Trophoblast cell (in vitro differentiated cells and primary cell): ENCODE results near the gene AK4.

Source experiments
- DNase-seq, 2 donors: peaks; one replicate each; pipeline ENCODE4 v3.0.0-alpha.2; 2016
- H2AFZ ChIP-seq: 2 replicates; pipeline ENCODE4 v1.6.1; 2013; ENCODE audit warnings: low read length, moderate library complexity, mild to moderate bottlenecking; ENCODE audit not compliant: insufficient read depth, poor library complexity
- H2AK5ac ChIP-seq: 2 replicates; pipeline ENCODE4 v1.6.1; 2013; ENCODE audit warnings: mild to moderate bottlenecking, low read length
- H2BK120ac ChIP-seq: 2 replicates; pipeline ENCODE4 v1.6.1; 2013; ENCODE audit warnings: low read length, mild to moderate bottlenecking, moderate library complexity; ENCODE audit not compliant: insufficient read depth, poor library complexity
- H2BK12ac ChIP-seq: 2 replicates; pipeline ENCODE4 v1.6.1; 2013; ENCODE audit warnings: mild to moderate bottlenecking, low read length, moderate library complexity
- H2BK5ac ChIP-seq: 2 replicates; pipeline ENCODE4 v1.6.1; 2013; ENCODE audit warnings: low read length, low read depth, moderate library complexity, mild to moderate bottlenecking; ENCODE audit not compliant: poor library complexity
- H3K14ac ChIP-seq: 2 replicates; pipeline ENCODE4 v1.6.1; 2013; ENCODE audit warnings: mild to moderate bottlenecking, low read length
- H3K18ac ChIP-seq: 2 replicates; pipeline ENCODE4 v1.6.1; 2013; ENCODE audit warnings: mild to moderate bottlenecking, low read length
- H3K23ac ChIP-seq: 2 replicates; pipeline ENCODE4 v1.6.1; 2013; ENCODE audit warnings: low read length
- H3K27ac ChIP-seq: 2 replicates; pipeline ENCODE4 v1.5.1; 2013; ENCODE audit warnings: low read depth, mild to moderate bottlenecking, inconsistent platforms, low read length, moderate library complexity
- H3K27me3 ChIP-seq: 2 replicates; pipeline ENCODE4 v1.6.1; 2013; ENCODE audit warnings: inconsistent platforms, mild to moderate bottlenecking, low read length, moderate library complexity; ENCODE audit not compliant: insufficient read depth
- H3K36me3 ChIP-seq, 2 experiments: 1 replicate in 1 of 2; 2 replicates in 1 of 2; pipeline ENCODE4 v1.6.1; 2013; ENCODE audit warnings: low read length in 2 of 2, mild to moderate bottlenecking in 2 of 2, moderate library complexity in 1 of 2; ENCODE audit not compliant: insufficient read depth in 2 of 2, control insufficient read depth in 1 of 2
- H3K4ac ChIP-seq: 2 replicates; pipeline ENCODE4 v1.6.1; 2013; ENCODE audit warnings: low read depth, mild to moderate bottlenecking, low read length, moderate library complexity
- H3K4me1 ChIP-seq, 2 experiments: 1 replicate in 1 of 2; 2 replicates in 1 of 2; pipeline ENCODE4 v1.6.1; 2013; ENCODE audit warnings: low read length in 2 of 2, mild to moderate bottlenecking in 2 of 2, moderate library complexity in 1 of 2; ENCODE audit not compliant: insufficient read depth in 2 of 2, control insufficient read depth in 1 of 2
- H3K4me2 ChIP-seq: 2 replicates; pipeline ENCODE4 v1.6.1; 2013; ENCODE audit warnings: inconsistent platforms, mild to moderate bottlenecking, low read length, moderate library complexity
- H3K4me3 ChIP-seq: 2 replicates; pipeline ENCODE4 v1.5.1; 2013; ENCODE audit warnings: mild to moderate bottlenecking, low read depth, low read length, inconsistent platforms
- H3K79me1 ChIP-seq: one replicate; pipeline ENCODE4 v1.6.1; 2013; ENCODE audit warnings: low read length
- H3K79me2 ChIP-seq: 2 replicates; pipeline ENCODE4 v1.6.1; 2013; ENCODE audit warnings: low read length, mild to moderate bottlenecking; ENCODE audit not compliant: control insufficient read depth, insufficient read depth, poor library complexity
- H3K9ac ChIP-seq: 2 replicates; pipeline ENCODE4 v1.6.1; 2013; ENCODE audit warnings: mild to moderate bottlenecking, low read length
- H3K9me3 ChIP-seq: 2 replicates; pipeline ENCODE4 v1.6.1; 2013; ENCODE audit warnings: low read depth, mild to moderate bottlenecking, control low read depth, inconsistent platforms, low read length; ENCODE audit not compliant: insufficient read depth
- H4K12ac ChIP-seq: 2 replicates; pipeline ENCODE4 v1.6.1; 2013; ENCODE audit warnings: low read depth, mild to moderate bottlenecking, low read length, moderate library complexity
- H4K8ac ChIP-seq: 2 replicates; pipeline ENCODE4 v1.6.1; 2013; ENCODE audit warnings: low read depth, mild to moderate bottlenecking, low read length, moderate library complexity
- H4K91ac ChIP-seq: one replicate; pipeline ENCODE4 v1.6.1; 2013; ENCODE audit warnings: low read depth, mild to moderate bottlenecking, low read length, moderate library complexity
- WGBS: extraction: QIAGEN DNeasy Blood & Tissue Kit; methylation state at CpG from one replicate; pipeline ENCODE4 v1.1.7; 2013; ENCODE audit warnings: missing lambda C conversion rate; ENCODE audit not compliant: insufficient read length, insufficient coverage; ENCODE audit errors: extremely low coverage; 5-methylcytosine and 5-hydroxymethylcytosine counted together

Gene AK4

GRCh38 chr1:65146908-65147423, 1.0 kb upstream of the AK4 start:
- Histone ChIP-seq H3K9ac (no peak overlapping the region), H3K23ac (no peak overlapping the region), H4K8ac (no peak overlapping the region), H2AFZ (peak overlapping the region; percentile 26), H2BK120ac (no peak overlapping the region), H3K36me3 (no peaks in the 10 kb centered on the region), H3K4me3 (peak overlapping the region; percentile 71), H4K91ac (no peak overlapping the region), H2BK12ac (no peak overlapping the region), H3K27ac (no peak overlapping the region), H4K12ac (no peak overlapping the region), H3K4ac (no peak overlapping the region), H3K4me1 (peaks cover 0 to 2% of the 10 kb centered on the region in 2 experiments), H2AK5ac (no peak overlapping the region), H2BK5ac (no peak overlapping the region), H3K27me3 (peaks cover 29% of the 10 kb centered on the region), H3K18ac (no peak overlapping the region), H3K14ac (no peak overlapping the region), H3K79me2 (no peaks in the 10 kb centered on the region), H3K4me2 (peak overlapping the region; percentile 100), H3K79me1 (no peaks in the 10 kb centered on the region), H3K9me3 (peaks cover 2% of the 10 kb centered on the region)
- WGBS = no CpG with 5 or more reads among the region's 20 CpGs
- no peak for DNase-seq

- Histone ChIP-seq H4K91ac (no peak overlapping the region), H3K14ac (no peak overlapping the region), H3K27me3 (peaks cover 29% of the 10 kb centered on the region), H2AFZ (peak overlapping the region; percentile 26), H3K4me2 (peak overlapping the region; percentile 100), H3K4me3 (peak overlapping the region; percentile 71), H3K79me2 (no peaks in the 10 kb centered on the region), H3K4ac (no peak overlapping the region), H4K8ac (no peak overlapping the region), H3K27ac (no peak overlapping the region), H3K9me3 (peaks cover 2% of the 10 kb centered on the region), H3K18ac (no peak overlapping the region), H3K36me3 (no peaks in the 10 kb centered on the region), H2BK12ac (no peak overlapping the region), H3K4me1 (peaks cover 0 to 2% of the 10 kb centered on the region in 2 experiments), H4K12ac (no peak overlapping the region), H3K23ac (no peak overlapping the region), H3K9ac (peak overlapping the region; percentile 38), H3K79me1 (no peaks in the 10 kb centered on the region), H2BK5ac (no peak overlapping the region), H2AK5ac (no peak overlapping the region), H2BK120ac (no peak overlapping the region)
- DNase-seq = peak in 1 of 2 donors; percentile 53
- WGBS = no CpG with 5 or more reads among the region's 88 CpGs
Measured at GRCh38 chr1:65147424-65148177, 402 bp upstream of the AK4 start.

- Histone ChIP-seq H3K4me1 (peaks cover 0 to 2% of the 10 kb centered on the region in 2 experiments), H3K79me1 (no peaks in the 10 kb centered on the region), H4K12ac (no peak overlapping the region), H3K27ac (no peak overlapping the region), H3K14ac (no peak overlapping the region), H3K4me2 (peak overlapping the region; percentile 100), H3K36me3 (no peaks in the 10 kb centered on the region), H3K4ac (no peak overlapping the region), H3K23ac (no peak overlapping the region), H2BK120ac (no peak overlapping the region), H3K27me3 (peaks cover 29% of the 10 kb centered on the region), H3K18ac (no peak overlapping the region), H3K9me3 (peaks cover 4% of the 10 kb centered on the region), H3K9ac (no peak overlapping the region), H2BK5ac (no peak overlapping the region), H3K79me2 (no peaks in the 10 kb centered on the region), H4K8ac (no peak overlapping the region), H4K91ac (no peak overlapping the region), H2BK12ac (no peak overlapping the region), H3K4me3 (peak overlapping the region; percentile 72), H2AK5ac (no peak overlapping the region), H2AFZ (peak overlapping the region; percentile 45)
- WGBS = no CpG with 5 or more reads among the region's 73 CpGs
- DNase-seq = peak in 1 of 2 donors; percentile 24
Measured at GRCh38 chr1:65148548-65149350, 746 bp downstream of the AK4 start.

GRCh38 chr1:65149351-65150107, 1.5 kb downstream of the AK4 start:
- H3K18ac ChIP-seq = no peak overlapping the region
- no peak overlapping the region for H2BK5ac ChIP-seq
- H3K4me3 ChIP-seq = peak overlapping the region; percentile 72
- H3K36me3 ChIP-seq = no peaks in the 10 kb centered on the region
- no peak overlapping the region for H2AK5ac ChIP-seq
- no peak overlapping the region for H3K14ac ChIP-seq
- H3K27me3 ChIP-seq = peaks cover 29% of the 10 kb centered on the region
- H3K79me1 ChIP-seq = no peaks in the 10 kb centered on the region
- H3K4me1 ChIP-seq = peaks cover 0 to 2% of the 10 kb centered on the region in 2 experiments
- WGBS = no CpG with 5 or more reads among the region's 14 CpGs
- H4K91ac ChIP-seq = no peak overlapping the region
- no peak overlapping the region for H3K4ac ChIP-seq
- no peak overlapping the region for H2AFZ ChIP-seq
- H4K12ac ChIP-seq = no peak overlapping the region
- H3K9me3 ChIP-seq = peaks cover 4% of the 10 kb centered on the region
- no peak overlapping the region for H3K23ac ChIP-seq
- no peaks in the 10 kb centered on the region for H3K79me2 ChIP-seq
- H3K27ac ChIP-seq = no peak overlapping the region
- peak overlapping the region; percentile 100 for H3K4me2 ChIP-seq
- H4K8ac ChIP-seq = no peak overlapping the region
- no peak for DNase-seq
- H2BK120ac ChIP-seq = no peak overlapping the region
- no peak overlapping the region for H2BK12ac ChIP-seq
- H3K9ac ChIP-seq = no peak overlapping the region
